ENCODE results near the gene CLPSL1.

DNA sequence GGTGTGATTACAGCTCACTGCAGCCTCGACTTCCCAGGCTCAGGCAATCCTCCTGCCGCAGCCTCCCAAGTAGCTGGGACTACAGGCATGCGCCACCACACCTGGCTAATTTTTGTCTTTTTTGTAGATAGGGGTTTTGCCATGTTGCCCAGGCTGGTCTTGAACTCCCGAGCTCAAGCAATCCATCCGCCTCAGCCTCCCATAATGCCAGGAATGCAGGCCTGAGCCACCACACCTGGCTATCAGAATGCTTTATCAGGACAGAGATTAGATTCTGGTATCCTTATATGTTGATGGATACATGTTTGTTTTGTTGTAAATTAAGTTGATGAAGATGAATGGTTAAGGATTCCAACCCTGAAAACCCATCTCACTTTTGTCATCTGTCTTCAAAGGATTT lies 48.5 kb downstream of the CLPSL1 start:
- TF ChIP-seq CTCF (IDR thresholded peaks at IDR 0.05) = no peak
- TF ChIP-seq EZH2 (IDR thresholded peaks at IDR 0.05; ENCODE audit: borderline replicate concordance, insufficient read depth, low read depth, low read length, poor library complexity, severe bottlenecking) = no peak
